ENCODE measurements around the gene TMEM132D.

DNA sequence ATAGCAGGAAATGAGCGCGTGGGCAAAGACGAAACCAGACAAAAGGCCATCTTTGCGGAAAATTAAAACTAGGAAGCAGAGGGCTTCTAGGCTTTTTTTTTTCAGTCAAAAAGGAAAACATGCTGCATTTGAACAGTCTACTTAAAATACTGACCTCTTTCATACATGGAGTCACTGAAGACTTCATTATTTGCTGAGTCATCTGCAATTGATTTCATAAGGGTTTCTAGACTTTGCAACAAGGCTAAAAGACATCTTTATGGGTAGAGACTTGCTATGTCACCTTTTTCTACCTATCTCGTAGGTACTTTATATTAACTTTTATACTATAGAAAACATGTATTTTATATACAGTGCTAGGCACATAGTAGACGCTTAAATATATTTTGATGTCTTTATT lies 238.4 kb downstream of the TMEM132D start:
- TF ChIP-seq, protein P1, sequence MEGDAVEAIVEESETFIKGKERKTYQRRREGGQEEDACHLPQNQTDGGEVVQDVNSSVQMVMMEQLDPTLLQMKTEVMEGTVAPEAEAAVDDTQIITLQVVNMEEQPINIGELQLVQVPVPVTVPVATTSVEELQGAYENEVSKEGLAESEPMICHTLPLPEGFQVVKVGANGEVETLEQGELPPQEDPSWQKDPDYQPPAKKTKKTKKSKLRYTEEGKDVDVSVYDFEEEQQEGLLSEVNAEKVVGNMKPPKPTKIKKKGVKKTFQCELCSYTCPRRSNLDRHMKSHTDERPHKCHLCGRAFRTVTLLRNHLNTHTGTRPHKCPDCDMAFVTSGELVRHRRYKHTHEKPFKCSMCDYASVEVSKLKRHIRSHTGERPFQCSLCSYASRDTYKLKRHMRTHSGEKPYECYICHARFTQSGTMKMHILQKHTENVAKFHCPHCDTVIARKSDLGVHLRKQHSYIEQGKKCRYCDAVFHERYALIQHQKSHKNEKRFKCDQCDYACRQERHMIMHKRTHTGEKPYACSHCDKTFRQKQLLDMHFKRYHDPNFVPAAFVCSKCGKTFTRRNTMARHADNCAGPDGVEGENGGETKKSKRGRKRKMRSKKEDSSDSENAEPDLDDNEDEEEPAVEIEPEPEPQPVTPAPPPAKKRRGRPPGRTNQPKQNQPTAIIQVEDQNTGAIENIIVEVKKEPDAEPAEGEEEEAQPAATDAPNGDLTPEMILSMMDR (IDR thresholded peaks at IDR 0.05; ENCODE audit: low read depth, low read length, missing input control), result no peak
- no peak for TF ChIP-seq GABPA (IDR thresholded peaks at IDR 0.05 in 1 of 2, conservative IDR thresholded peaks at IDR 0.05 in 1 of 2)
- TF ChIP-seq, protein P2, sequence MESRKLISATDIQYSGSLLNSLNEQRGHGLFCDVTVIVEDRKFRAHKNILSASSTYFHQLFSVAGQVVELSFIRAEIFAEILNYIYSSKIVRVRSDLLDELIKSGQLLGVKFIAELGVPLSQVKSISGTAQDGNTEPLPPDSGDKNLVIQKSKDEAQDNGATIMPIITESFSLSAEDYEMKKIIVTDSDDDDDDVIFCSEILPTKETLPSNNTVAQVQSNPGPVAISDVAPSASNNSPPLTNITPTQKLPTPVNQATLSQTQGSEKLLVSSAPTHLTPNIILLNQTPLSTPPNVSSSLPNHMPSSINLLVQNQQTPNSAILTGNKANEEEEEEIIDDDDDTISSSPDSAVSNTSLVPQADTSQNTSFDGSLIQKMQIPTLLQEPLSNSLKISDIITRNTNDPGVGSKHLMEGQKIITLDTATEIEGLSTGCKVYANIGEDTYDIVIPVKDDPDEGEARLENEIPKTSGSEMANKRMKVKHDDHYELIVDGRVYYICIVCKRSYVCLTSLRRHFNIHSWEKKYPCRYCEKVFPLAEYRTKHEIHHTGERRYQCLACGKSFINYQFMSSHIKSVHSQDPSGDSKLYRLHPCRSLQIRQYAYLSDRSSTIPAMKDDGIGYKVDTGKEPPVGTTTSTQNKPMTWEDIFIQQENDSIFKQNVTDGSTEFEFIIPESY (IDR thresholded peaks at IDR 0.05), result no peak
- no peak for TF ChIP-seq RAD21 (IDR thresholded peaks at IDR 0.05)
- TF ChIP-seq, protein P3, sequence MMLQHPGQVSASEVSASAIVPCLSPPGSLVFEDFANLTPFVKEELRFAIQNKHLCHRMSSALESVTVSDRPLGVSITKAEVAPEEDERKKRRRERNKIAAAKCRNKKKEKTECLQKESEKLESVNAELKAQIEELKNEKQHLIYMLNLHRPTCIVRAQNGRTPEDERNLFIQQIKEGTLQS (IDR thresholded peaks at IDR 0.05), result no peak
- TF ChIP-seq TAF1 (conservative IDR thresholded peaks at IDR 0.05), result no peak
- TF ChIP-seq YY1 (IDR thresholded peaks at IDR 0.05), result no peak
- TF ChIP-seq SP1 (IDR thresholded peaks at IDR 0.05), result no peak
- TF ChIP-seq NR2F2 (IDR thresholded peaks at IDR 0.05), result no peak
- TF ChIP-seq, protein P4, sequence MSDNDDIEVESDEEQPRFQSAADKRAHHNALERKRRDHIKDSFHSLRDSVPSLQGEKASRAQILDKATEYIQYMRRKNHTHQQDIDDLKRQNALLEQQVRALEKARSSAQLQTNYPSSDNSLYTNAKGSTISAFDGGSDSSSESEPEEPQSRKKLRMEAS (IDR thresholded peaks at IDR 0.05), result no peak
- TF ChIP-seq FOXA1 (IDR thresholded peaks at IDR 0.05), result no peak
- TF ChIP-seq, protein P5, sequence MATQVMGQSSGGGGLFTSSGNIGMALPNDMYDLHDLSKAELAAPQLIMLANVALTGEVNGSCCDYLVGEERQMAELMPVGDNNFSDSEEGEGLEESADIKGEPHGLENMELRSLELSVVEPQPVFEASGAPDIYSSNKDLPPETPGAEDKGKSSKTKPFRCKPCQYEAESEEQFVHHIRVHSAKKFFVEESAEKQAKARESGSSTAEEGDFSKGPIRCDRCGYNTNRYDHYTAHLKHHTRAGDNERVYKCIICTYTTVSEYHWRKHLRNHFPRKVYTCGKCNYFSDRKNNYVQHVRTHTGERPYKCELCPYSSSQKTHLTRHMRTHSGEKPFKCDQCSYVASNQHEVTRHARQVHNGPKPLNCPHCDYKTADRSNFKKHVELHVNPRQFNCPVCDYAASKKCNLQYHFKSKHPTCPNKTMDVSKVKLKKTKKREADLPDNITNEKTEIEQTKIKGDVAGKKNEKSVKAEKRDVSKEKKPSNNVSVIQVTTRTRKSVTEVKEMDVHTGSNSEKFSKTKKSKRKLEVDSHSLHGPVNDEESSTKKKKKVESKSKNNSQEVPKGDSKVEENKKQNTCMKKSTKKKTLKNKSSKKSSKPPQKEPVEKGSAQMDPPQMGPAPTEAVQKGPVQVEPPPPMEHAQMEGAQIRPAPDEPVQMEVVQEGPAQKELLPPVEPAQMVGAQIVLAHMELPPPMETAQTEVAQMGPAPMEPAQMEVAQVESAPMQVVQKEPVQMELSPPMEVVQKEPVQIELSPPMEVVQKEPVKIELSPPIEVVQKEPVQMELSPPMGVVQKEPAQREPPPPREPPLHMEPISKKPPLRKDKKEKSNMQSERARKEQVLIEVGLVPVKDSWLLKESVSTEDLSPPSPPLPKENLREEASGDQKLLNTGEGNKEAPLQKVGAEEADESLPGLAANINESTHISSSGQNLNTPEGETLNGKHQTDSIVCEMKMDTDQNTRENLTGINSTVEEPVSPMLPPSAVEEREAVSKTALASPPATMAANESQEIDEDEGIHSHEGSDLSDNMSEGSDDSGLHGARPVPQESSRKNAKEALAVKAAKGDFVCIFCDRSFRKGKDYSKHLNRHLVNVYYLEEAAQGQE (IDR thresholded peaks at IDR 0.05), result no peak

Measured in liver (tissue), 3 donors.